Fibroblast of lung (primary cell): ENCODE results near the gene COPE. TPM values are rescaled to one million over a fixed set of nuclear protein-coding genes. Genes with fewer than 3 reads are reported as not detected.

ENCODE experiments used
- DNase-seq, 2 donors: peaks; one replicate each; pipeline versions ENCODE4 v3.0.0 to v3.0.0-alpha.2; 2010; ENCODE audit warnings: low read depth in 2 of 2
- H2AFZ ChIP-seq: 2 replicates; pipeline ENCODE4 v1.5.1; 2012; ENCODE audit warnings: low read length, control low read depth, inconsistent platforms
- H3K27ac ChIP-seq: 2 replicates; pipeline ENCODE4 v1.5.1; 2011; ENCODE audit warnings: low read length, control low read depth; ENCODE audit not compliant: insufficient read depth
- H3K27me3 ChIP-seq: 2 replicates; pipeline ENCODE4 v1.5.1; 2011; ENCODE audit warnings: mild to moderate bottlenecking, low read length; ENCODE audit not compliant: control insufficient read depth, insufficient read depth
- H3K36me3 ChIP-seq: 2 replicates; pipeline ENCODE4 v1.5.1; 2011; ENCODE audit warnings: low read length; ENCODE audit not compliant: control insufficient read depth, insufficient read depth
- H3K4me1 ChIP-seq: 2 replicates; pipeline ENCODE4 v1.5.1; 2011; ENCODE audit warnings: low read length; ENCODE audit not compliant: control insufficient read depth, insufficient read depth; ENCODE audit errors: extremely low read depth
- H3K4me2 ChIP-seq: 2 replicates; pipeline ENCODE4 v1.5.1; 2011; ENCODE audit warnings: low read length, control low read depth; ENCODE audit not compliant: insufficient read depth; ENCODE audit errors: extremely low read depth
- H3K4me3 ChIP-seq, 4 experiments: fragments of 200-600 bp in 1 of 4; sonication (generic) in 1 of 4; replicated peaks in 1 of 4; 2 replicates each; pipeline ENCODE4 v1.5.1; 2011 to 2016; ENCODE audit warnings: low read length in 4 of 4, low read depth in 3 of 4, mild to moderate bottlenecking in 3 of 4, control low read depth in 2 of 4, inconsistent platforms in 1 of 4, mixed read lengths in 1 of 4; ENCODE audit not compliant: insufficient read depth in 1 of 4; ENCODE audit errors: control extremely low read depth in 1 of 4
- H3K79me2 ChIP-seq: 2 replicates; pipeline ENCODE4 v1.5.1; 2012; ENCODE audit warnings: mild to moderate bottlenecking, low read length, inconsistent platforms; ENCODE audit not compliant: control insufficient read depth, insufficient read depth
- H3K9ac ChIP-seq: 2 replicates; pipeline ENCODE4 v1.5.1; 2011; ENCODE audit warnings: mild to moderate bottlenecking, low read length, control low read depth; ENCODE audit not compliant: insufficient read depth
- H3K9me3 ChIP-seq: 2 replicates; pipeline ENCODE4 v1.5.1; 2012; ENCODE audit warnings: low read depth, low read length; ENCODE audit not compliant: control insufficient read depth, insufficient read depth
- H4K20me1 ChIP-seq: 2 replicates; pipeline ENCODE4 v1.5.1; 2011; ENCODE audit warnings: low read length; ENCODE audit not compliant: control insufficient read depth, insufficient read depth; ENCODE audit errors: extremely low read depth
- EZH2 ChIP-seq: IDR thresholded peaks from 2 replicates; pipeline ENCODE4 v1.5.1; 2012; ENCODE audit warnings: low read length, control low read depth, mild to moderate bottlenecking; ENCODE audit errors: missing control alignments
- polyA plus RNA-seq, 2 donors: library from polyadenylated mRNA; depleted of rRNA in 1 of 2; stranded (reverse) in 1 of 2; unstranded in 1 of 2; fragments of >200 nt; gene quantifications; 2 replicates each; pipeline ENCODE4 v1.2.1, GENCODE V29; 2011 to 2012; ENCODE audit warnings: missing spikeins in 1 of 2
- total RNA-seq: library from RNA; depleted of rRNA; stranded (reverse); fragments of >200 nt; gene quantifications from 2 replicates; pipeline ENCODE4 v1.2.1, GENCODE V29; 2014
- TF ChIP-seq, protein P1 (sequence below), 2 donors: IDR thresholded peaks in 1 of 2; conservative IDR thresholded peaks in 1 of 2; 1 replicate in 1 of 2; 2 replicates in 1 of 2; pipeline ENCODE4 v1.5.1; 2011 to 2012; ENCODE audit warnings: low read length in 2 of 2, control low read depth in 1 of 2, inconsistent platforms in 1 of 2, low read depth in 1 of 2, mild to moderate bottlenecking in 1 of 2

COPE gene
- total and polyA plus RNA-seq, 2 donors (not counting 1 experiment from before 2014, with no cell fraction given), result 146 to 182 TPM

DNA sequence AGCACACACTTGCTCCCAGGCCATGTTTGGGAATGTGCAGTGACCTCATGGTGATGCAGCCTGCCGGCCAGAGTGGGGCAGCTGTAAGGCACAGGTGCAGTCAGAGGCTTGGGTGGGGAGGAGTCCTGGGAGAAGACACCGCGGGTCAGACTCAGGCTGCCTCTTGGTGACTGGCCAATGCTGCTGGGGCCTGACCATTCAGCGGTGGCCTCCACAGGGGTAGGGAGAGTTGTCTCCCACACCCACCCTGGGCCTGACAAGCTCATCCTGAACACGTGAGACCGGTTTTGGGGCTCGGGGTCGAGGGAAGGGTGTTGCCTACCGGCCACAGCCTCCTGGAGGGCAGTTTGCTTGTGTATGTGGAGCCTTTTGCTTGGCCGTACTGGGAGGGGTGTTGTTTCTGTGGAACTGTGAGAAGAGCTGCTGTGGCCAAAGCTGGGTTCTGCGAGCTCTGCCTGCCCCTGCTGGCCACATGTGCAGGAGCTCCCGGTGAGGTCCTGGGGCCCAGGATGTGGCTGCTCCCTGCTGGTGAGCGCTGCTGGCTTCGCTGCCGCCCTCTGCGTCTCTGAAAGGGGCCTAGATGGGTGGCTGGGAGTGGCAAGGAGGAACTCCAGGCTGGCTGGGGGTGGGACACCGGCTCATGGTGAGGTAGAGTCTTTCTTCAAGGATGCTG lies 65.3 kb downstream of the COPE start:
- Histone ChIP-seq H3K4me3 (no peak overlapping the region), H3K36me3 (peaks cover 56% of the 10 kb centered on the region), H3K9ac (no peak overlapping the region), H3K9me3 (no peaks in the 10 kb centered on the region), H2AFZ (no peak overlapping the region), H4K20me1 (no peaks in the 10 kb centered on the region), H3K79me2 (peaks cover 24% of the 10 kb centered on the region), H3K4me1 (peaks cover 13% of the 10 kb centered on the region), H3K27me3 (no peaks in the 10 kb centered on the region), H3K4me2 (no peak overlapping the region), H3K27ac (no peak overlapping the region)
- TF ChIP-seq EZH2, result no peak
- TF ChIP-seq, protein P1, sequence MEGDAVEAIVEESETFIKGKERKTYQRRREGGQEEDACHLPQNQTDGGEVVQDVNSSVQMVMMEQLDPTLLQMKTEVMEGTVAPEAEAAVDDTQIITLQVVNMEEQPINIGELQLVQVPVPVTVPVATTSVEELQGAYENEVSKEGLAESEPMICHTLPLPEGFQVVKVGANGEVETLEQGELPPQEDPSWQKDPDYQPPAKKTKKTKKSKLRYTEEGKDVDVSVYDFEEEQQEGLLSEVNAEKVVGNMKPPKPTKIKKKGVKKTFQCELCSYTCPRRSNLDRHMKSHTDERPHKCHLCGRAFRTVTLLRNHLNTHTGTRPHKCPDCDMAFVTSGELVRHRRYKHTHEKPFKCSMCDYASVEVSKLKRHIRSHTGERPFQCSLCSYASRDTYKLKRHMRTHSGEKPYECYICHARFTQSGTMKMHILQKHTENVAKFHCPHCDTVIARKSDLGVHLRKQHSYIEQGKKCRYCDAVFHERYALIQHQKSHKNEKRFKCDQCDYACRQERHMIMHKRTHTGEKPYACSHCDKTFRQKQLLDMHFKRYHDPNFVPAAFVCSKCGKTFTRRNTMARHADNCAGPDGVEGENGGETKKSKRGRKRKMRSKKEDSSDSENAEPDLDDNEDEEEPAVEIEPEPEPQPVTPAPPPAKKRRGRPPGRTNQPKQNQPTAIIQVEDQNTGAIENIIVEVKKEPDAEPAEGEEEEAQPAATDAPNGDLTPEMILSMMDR (conservative IDR thresholded peaks at IDR 0.05 in 1 of 2, IDR thresholded peaks at IDR 0.05 in 1 of 2; ENCODE audit: low read depth in 1 of 2, low read length in 2 of 2), result no peak
- DNase-seq, result no peak

DNA sequence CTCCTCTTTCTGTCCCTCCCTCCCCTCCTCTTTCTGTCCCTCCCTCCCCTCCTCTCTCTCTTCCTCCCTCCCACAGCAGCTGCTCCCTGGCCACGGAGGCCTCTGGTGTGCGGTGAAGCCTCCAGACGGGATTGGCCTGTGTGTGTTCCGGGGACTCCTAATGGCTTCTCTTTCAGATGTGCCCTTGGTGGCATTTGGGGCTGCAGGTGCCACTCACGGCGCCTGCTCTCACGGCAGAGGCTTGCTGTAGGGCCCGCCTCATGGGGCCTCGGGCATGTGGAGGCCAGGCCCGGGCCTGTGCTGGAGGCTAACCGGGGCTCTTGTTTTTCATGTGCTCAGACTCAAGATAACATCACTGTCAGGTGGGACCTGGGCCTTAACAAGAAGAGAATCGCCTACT lies 66.5 kb downstream of the COPE start:
- Histone ChIP-seq H3K79me2 (peaks cover 24% of the 10 kb centered on the region), H3K9ac (no peak overlapping the region), H3K4me2 (no peak overlapping the region), H3K4me3 (no peak overlapping the region), H2AFZ (no peak overlapping the region), H3K27me3 (no peaks in the 10 kb centered on the region), H4K20me1 (no peaks in the 10 kb centered on the region), H3K36me3 (peaks cover 52% of the 10 kb centered on the region), H3K9me3 (no peaks in the 10 kb centered on the region), H3K4me1 (peaks cover 25% of the 10 kb centered on the region), H3K27ac (no peak overlapping the region)
- no peak for TF ChIP-seq EZH2
- TF ChIP-seq, protein P1 (conservative IDR thresholded peaks at IDR 0.05 in 1 of 2, IDR thresholded peaks at IDR 0.05 in 1 of 2; ENCODE audit: low read depth in 1 of 2, low read length in 2 of 2), result no peak
- no peak for DNase-seq

DNA sequence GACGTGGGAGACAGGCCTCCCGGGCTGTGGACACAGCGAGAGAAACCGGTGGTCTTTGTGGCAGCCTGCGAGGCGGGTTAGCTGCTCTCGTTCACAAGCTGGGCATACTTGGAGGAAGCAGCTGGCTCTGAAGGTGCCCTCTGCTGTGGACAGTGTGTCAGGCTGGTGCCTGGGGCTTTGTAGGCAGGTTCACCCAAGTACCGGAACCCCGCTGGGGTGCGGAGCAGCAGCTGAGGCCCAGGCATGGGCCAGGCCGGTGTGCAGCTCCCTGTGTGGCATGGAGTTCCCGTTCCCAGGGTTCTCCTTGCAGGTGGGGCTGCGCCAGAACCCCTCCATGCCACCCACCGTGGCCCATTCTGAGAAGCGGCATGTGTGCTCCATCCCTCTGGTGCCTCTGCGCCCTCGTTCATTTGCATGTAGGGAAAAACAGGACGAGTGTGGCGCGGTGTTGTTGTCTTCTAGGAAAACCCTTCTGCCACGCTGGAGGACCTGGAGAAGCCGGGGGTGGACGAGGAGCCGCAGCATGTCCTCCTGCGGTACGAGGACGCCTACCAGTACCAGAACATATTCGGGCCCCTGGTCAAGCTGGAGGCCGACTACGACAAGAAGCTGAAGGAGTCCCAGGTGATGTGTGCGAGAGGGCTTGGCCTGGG lies 67.4 kb downstream of the COPE start:
- TF ChIP-seq EZH2, result no peak
- TF ChIP-seq, protein P1 (conservative IDR thresholded peaks at IDR 0.05 in 1 of 2, IDR thresholded peaks at IDR 0.05 in 1 of 2; ENCODE audit: low read depth in 1 of 2, low read length in 2 of 2), result no peak
- H3K4me3 ChIP-seq, result no peak overlapping the region
- no peak for DNase-seq
- no peaks in the 10 kb centered on the region for H3K27me3 ChIP-seq
- H3K9me3 ChIP-seq, result no peaks in the 10 kb centered on the region
- H3K9ac ChIP-seq, result no peak overlapping the region
- H3K36me3 ChIP-seq, result peaks cover 46% of the 10 kb centered on the region
- H4K20me1 ChIP-seq, result no peaks in the 10 kb centered on the region
- H2AFZ ChIP-seq, result no peak overlapping the region
- peaks cover 33% of the 10 kb centered on the region for H3K79me2 ChIP-seq
- H3K27ac ChIP-seq, result no peak overlapping the region
- no peak overlapping the region for H3K4me2 ChIP-seq
- H3K4me1 ChIP-seq, result peaks cover 33% of the 10 kb centered on the region
